ENCODE results near the gene GLUL.

Gene GLUL

GRCh38 chr1:182406012-182406411 lies 14.4 kb upstream of the GLUL start (continued):
- TF ChIP-seq PATZ1 (CRISPR knock-in tag; IDR thresholded peaks at IDR 0.05; ENCODE audit: borderline replicate concordance) (no peak), PPARA (CRISPR knock-in tag; IDR thresholded peaks at IDR 0.05; ENCODE audit: borderline replicate concordance) (no peak), GLIS3 (CRISPR knock-in tag; IDR thresholded peaks at IDR 0.05) (no peak), CREB5 (CRISPR knock-in tag; IDR thresholded peaks at IDR 0.05; ENCODE audit: low read depth) (no peak)

- no peak for ATAC-seq
- TF ChIP-seq ZNF70 (CRISPR knock-in tag; IDR thresholded peaks at IDR 0.05) = no peak
Measured at GRCh38 chr1:182405578-182405977, 14.0 kb upstream of the GLUL start.

- ATAC-seq = 0 out of 3 replicates have a peak, but pooled peaks have one; percentile 33
- TF ChIP-seq CREB5 (CRISPR knock-in tag; IDR thresholded peaks at IDR 0.05; ENCODE audit: low read depth) = no peak
- TF ChIP-seq TCF4 (CRISPR knock-in tag; IDR thresholded peaks at IDR 0.05; ENCODE audit: borderline replicate concordance) = no peak
- no peak for TF ChIP-seq ISL1 (CRISPR knock-in tag; IDR thresholded peaks at IDR 0.05)
- no peak for TF ChIP-seq CSRNP3 (CRISPR knock-in tag; IDR thresholded peaks at IDR 0.05)
- TF ChIP-seq ZFP3 (CRISPR knock-in tag; IDR thresholded peaks at IDR 0.05) = no peak
- TF ChIP-seq TOX (CRISPR knock-in tag; IDR thresholded peaks at IDR 0.05; ENCODE audit: borderline replicate concordance) = no peak
- no peak for TF ChIP-seq ZNF70 (CRISPR knock-in tag; IDR thresholded peaks at IDR 0.05)
- TF ChIP-seq PATZ1 (CRISPR knock-in tag; IDR thresholded peaks at IDR 0.05; ENCODE audit: borderline replicate concordance) = no peak
- no peak for TF ChIP-seq OSR1 (CRISPR knock-in tag; IDR thresholded peaks at IDR 0.05)
- no peak for TF ChIP-seq BACH2 (CRISPR knock-in tag; IDR thresholded peaks at IDR 0.05; ENCODE audit: borderline replicate concordance)
Measured at GRCh38 chr1:182404781-182405180, 13.2 kb upstream of the GLUL start.

GRCh38 chr1:182400567-182400966 lies 9.0 kb upstream of the GLUL start, which contains the start of gene TEDDM1:
TEDDM1 (minus strand) TSS chr1:182400667; CDS start chr1:182400485, 182 bp downstream.
- ATAC-seq = no peak
- TF ChIP-seq POU6F1 (CRISPR knock-in tag; IDR thresholded peaks at IDR 0.05; ENCODE audit: borderline replicate concordance, low read depth) = no peak
- TF ChIP-seq GLIS3 (CRISPR knock-in tag; IDR thresholded peaks at IDR 0.05) = no peak
- no peak for TF ChIP-seq TOX (CRISPR knock-in tag; IDR thresholded peaks at IDR 0.05; ENCODE audit: borderline replicate concordance)
- no peak for TF ChIP-seq ZFP30 (CRISPR knock-in tag; IDR thresholded peaks at IDR 0.05)
- TF ChIP-seq ZC3H10 (CRISPR knock-in tag; IDR thresholded peaks at IDR 0.05) = no peak
- no peak for TF ChIP-seq PATZ1 (CRISPR knock-in tag; IDR thresholded peaks at IDR 0.05; ENCODE audit: borderline replicate concordance)
- TF ChIP-seq TSHZ2 (CRISPR knock-in tag; IDR thresholded peaks at IDR 0.05) = no peak
- no peak for TF ChIP-seq ZNF70 (CRISPR knock-in tag; IDR thresholded peaks at IDR 0.05)
- no peak for TF ChIP-seq CSRNP3 (CRISPR knock-in tag; IDR thresholded peaks at IDR 0.05)
- no peak for TF ChIP-seq ZFP3 (CRISPR knock-in tag; IDR thresholded peaks at IDR 0.05)
- TF ChIP-seq CREB5 (CRISPR knock-in tag; IDR thresholded peaks at IDR 0.05; ENCODE audit: low read depth) = no peak
